Right ventricle myocardium superior (tissue), 1 donor: Measurements from ENCODE around the gene NANOG. TPM values are rescaled to one million over a fixed set of nuclear protein-coding genes. Genes with fewer than 3 reads are reported as not detected.
A peak's percentile ranks its signal among the peaks of the same experiment; 100 is the strongest.
"Not testable (repeated sequence)": the region's sequence is repeated elsewhere in the genome, so short reads cannot be mapped to it uniquely, and the experiment has no call there.

ENCODE experiments used
- ATAC-seq: fragments of 200-7000 bp; cut with Tn5 transposase; one replicate; pipeline ENCODE4 v1.9.1; 2020; ENCODE audit warnings: mild to moderate bottlenecking; ENCODE audit not compliant: poor library complexity
- DNase-seq: peaks from one replicate; pipeline ENCODE4 v3.0.0-alpha.2; 2020
- intact Hi-C: fragments of 100-400 bp; cut with DNase I; formaldehyde crosslinking; loops from one replicate; pipeline ENCODE4 v1.11.2; 2022
- total RNA-seq: library from RNA; stranded (reverse); fragmentation: NEBNext Ultra II Directional; extraction: Animal tissue kit (Norgen Biotek cat#: 25700); gene quantifications from one replicate; pipeline ENCODE4 v1.2.1, GENCODE V29; 2021
- donor health status: DM: no; HTN: yes; CAD: no; lungs with severe emphysema.

The NANOG gene
- total RNA-seq, 1 donor from 2014 or later = not detected

- no peak for ATAC-seq
- DNase-seq = no peak
- intact Hi-C loops = no loop called here
Measured at GRCh38 chr12:7797698-7798398, 8.6 kb downstream of the NANOG start.

GRCh38 chr12:7798750-7799308 is 9.6 kb downstream of the NANOG start:
- intact Hi-C loops = not testable (repeated sequence)

GRCh38 chr12:7801460-7801859 is 12.3 kb downstream of the NANOG start:
- DNase-seq (no peak), ATAC-seq (no peak)
- intact Hi-C loops = no loop called here

More at GRCh38 chr12:7798750-7799308, 9.6 kb downstream of the NANOG start:
- not testable (repeated sequence) for DNase-seq, ATAC-seq

- not testable (repeated sequence) for ATAC-seq, DNase-seq
- intact Hi-C loops = loop anchor here (5.0 kb wide), 1 partner anchor 129 kb away; no protein-coding TSS in a partner anchor
Measured at GRCh38 chr12:7806319-7806718, 17.1 kb downstream of the NANOG start.

- intact Hi-C loops = loop anchor here (5.0 kb wide), 1 partner anchor 130 kb away; no protein-coding TSS in a partner anchor
- ATAC-seq (peak; percentile 67), DNase-seq (peak; percentile 69)
Measured at GRCh38 chr12:7806863-7807487, 17.8 kb downstream of the NANOG start.

GRCh38 chr12:7825754-7826153 is 36.6 kb downstream of the NANOG start:
- ATAC-seq, DNase-seq, intact Hi-C loops: not testable (repeated sequence)

GRCh38 chr12:7829737-7830136 is 40.5 kb downstream of the NANOG start:
- ATAC-seq, DNase-seq, intact Hi-C loops: not testable (repeated sequence)

GRCh38 chr12:7832059-7832696 is 43.0 kb downstream of the NANOG start:
- ATAC-seq = peak; percentile 41
- intact Hi-C loops = no loop called here
- DNase-seq = no peak

- DNase-seq, ATAC-seq, intact Hi-C loops: not testable (repeated sequence)
Measured at GRCh38 chr12:7833201-7833600, 44.0 kb downstream of the NANOG start.

- intact Hi-C loops = no loop called here
- no peak for DNase-seq
- ATAC-seq = no peak
Measured at GRCh38 chr12:7833831-7834230, 44.6 kb downstream of the NANOG start.

- intact Hi-C loops = no loop called here
- ATAC-seq (no peak), DNase-seq (no peak)
Measured at GRCh38 chr12:7834701-7835100, 45.5 kb downstream of the NANOG start.

- DNase-seq (no peak), ATAC-seq (no peak)
- intact Hi-C loops = no loop called here
Measured at GRCh38 chr12:7835116-7835515, 45.9 kb downstream of the NANOG start.

- ATAC-seq (no peak), DNase-seq (no peak)
- intact Hi-C loops = no loop called here
Measured at GRCh38 chr12:7835766-7836165, 46.6 kb downstream of the NANOG start.

- no peak for ATAC-seq
- intact Hi-C loops = no loop called here
- DNase-seq = peak; percentile 52
Measured at GRCh38 chr12:7837366-7837765, 48.2 kb downstream of the NANOG start.

GRCh38 chr12:7839226-7839625 is 50.0 kb downstream of the NANOG start:
- ATAC-seq, intact Hi-C loops: not testable (repeated sequence)
- DNase-seq = peak; percentile 52

- DNase-seq, intact Hi-C loops, ATAC-seq: not testable (repeated sequence)
Measured at GRCh38 chr12:7839848-7840247, 50.6 kb downstream of the NANOG start.

- intact Hi-C loops, ATAC-seq, DNase-seq: not testable (repeated sequence)
Measured at GRCh38 chr12:7842444-7842843, 53.2 kb downstream of the NANOG start.

- DNase-seq, intact Hi-C loops, ATAC-seq: not testable (repeated sequence)
Measured at GRCh38 chr12:7843149-7843548, 53.9 kb downstream of the NANOG start.

- ATAC-seq, intact Hi-C loops: not testable (repeated sequence)
Measured at GRCh38 chr12:7843583-7843982, 54.4 kb downstream of the NANOG start.

More at GRCh38 chr12:7843583-7843982, 54.4 kb downstream of the NANOG start:
- not testable (repeated sequence) for DNase-seq
